Umbilical cord (tissue), 2 donors: ENCODE measurements around the gene GRSF1. TPM values are rescaled to one million over a fixed set of nuclear protein-coding genes. Genes with fewer than 3 reads are reported as not detected.
"Not testable (repeated sequence)": the region's sequence is repeated elsewhere in the genome, so short reads cannot be mapped to it uniquely, and the experiment has no call there.

Experiments
- DNase-seq: peaks from one replicate; pipeline ENCODE4 v3.0.0-alpha.2; 2015; ENCODE audit warnings: low spot score
- total RNA-seq: library from RNA; depleted of rRNA; stranded (reverse); fragments of >200 nt; gene quantifications from one replicate; pipeline ENCODE4 v1.2.3, GENCODE V29; 2014; ENCODE audit warnings: low replicate concordance; ENCODE audit not compliant: insufficient read depth

Gene GRSF1
- total RNA-seq: 47.4 TPM

- peak; percentile 90 for DNase-seq
Measured at GRCh38 chr4:70839589-70840093, at the start of gene GRSF1. Gene GRSF1 (minus strand): TSS chr4:70839890. CDS start chr4:70839827, 63 bp downstream.

GRCh38 chr4:70885174-70885573 is 45.5 kb upstream of the GRSF1 start:
- no peak for DNase-seq

GRCh38 chr4:70880739-70881138 is 41.0 kb upstream of the GRSF1 start:
- no peak for DNase-seq

GRCh38 chr4:70877556-70877955 is 37.9 kb upstream of the GRSF1 start:
- no peak for DNase-seq

- no peak for DNase-seq
Measured at GRCh38 chr4:70874268-70875156, 34.8 kb upstream of the GRSF1 start.

- no peak for DNase-seq
Measured at GRCh38 chr4:70873216-70873615, 33.5 kb upstream of the GRSF1 start.

GRCh38 chr4:70868778-70869177 is 29.1 kb upstream of the GRSF1 start:
- DNase-seq: no peak

- DNase-seq: no peak
Measured at GRCh38 chr4:70863099-70863790, 23.6 kb upstream of the GRSF1 start.

GRCh38 chr4:70859066-70859465 is 19.4 kb upstream of the GRSF1 start:
- no peak for DNase-seq

- DNase-seq: no peak
Measured at GRCh38 chr4:70858454-70858853, 18.8 kb upstream of the GRSF1 start.

- DNase-seq: no peak
Measured at GRCh38 chr4:70855464-70855863, 15.8 kb upstream of the GRSF1 start.

- DNase-seq: no peak
Measured at GRCh38 chr4:70849291-70849690, 9.6 kb upstream of the GRSF1 start.

- DNase-seq: no peak
Measured at GRCh38 chr4:70844180-70844579, 4.5 kb upstream of the GRSF1 start.

GRCh38 chr4:70842761-70843435 is 3.2 kb upstream of the GRSF1 start:
- no peak for DNase-seq

GRCh38 chr4:70841951-70842350 is 2.3 kb upstream of the GRSF1 start:
- DNase-seq: no peak

- DNase-seq: peak; percentile 12
Measured at GRCh38 chr4:70841211-70841610, 1.5 kb upstream of the GRSF1 start.

GRCh38 chr4:70840631-70841030 is 941 bp upstream of the GRSF1 start:
- not testable (repeated sequence) for DNase-seq

- peak; percentile 27 for DNase-seq
Measured at GRCh38 chr4:70840137-70840536, 447 bp upstream of the GRSF1 start.

- peak; percentile 71 for DNase-seq
Measured at GRCh38 chr4:70838666-70839588, 763 bp downstream of the GRSF1 start.

- peak; percentile 36 for DNase-seq
Measured at GRCh38 chr4:70838204-70838603, 1.5 kb downstream of the GRSF1 start.

GRCh38 chr4:70836081-70836480 is 3.6 kb downstream of the GRSF1 start:
- no peak for DNase-seq
